ENCODE results near the gene FABP7. TPM values are rescaled to one million over a fixed set of nuclear protein-coding genes. Genes with fewer than 3 reads are reported as not detected.
A peak's percentile ranks its signal among the peaks of the same experiment; 100 is the strongest.

The FABP7 gene
- total RNA-seq, 1 donor from 2014 or later = 3.6 TPM

GRCh38 chr6:122783401-122783800 lies 3.9 kb downstream of the FABP7 start:
- peaks cover 18% of the 10 kb centered on the region for H3K4me1 Mint-ChIP-seq (ENCODE audit: unreplicated experiment)

GRCh38 chr6:122785891-122786290 lies 6.4 kb downstream of the FABP7 start:
- no peak for DNase-seq (ENCODE audit: low spot score)
- H3K27ac Mint-ChIP-seq (ENCODE audit: unreplicated experiment) = no peak overlapping the region
- TF ChIP-seq CTCF (IDR thresholded peaks at IDR 0.05; ENCODE audit: unreplicated experiment) = no peak
- H3K27me3 Mint-ChIP-seq (ENCODE audit: unreplicated experiment) = peaks cover 9% of the 10 kb centered on the region
- no peaks in the 10 kb centered on the region for H3K9me3 Mint-ChIP-seq (ENCODE audit: unreplicated experiment)
- H3K36me3 Mint-ChIP-seq (ENCODE audit: low read depth, unreplicated experiment) = no peaks in the 10 kb centered on the region
- H3K4me3 Mint-ChIP-seq (ENCODE audit: unreplicated experiment) = no peak overlapping the region
- peaks cover 25% of the 10 kb centered on the region for H3K4me1 Mint-ChIP-seq (ENCODE audit: unreplicated experiment)

More at GRCh38 chr6:122783401-122783800, 3.9 kb downstream of the FABP7 start:
- Mint-ChIP-seq H3K27me3 (ENCODE audit: unreplicated experiment) (peaks cover 2% of the 10 kb centered on the region), H3K9me3 (ENCODE audit: unreplicated experiment) (no peaks in the 10 kb centered on the region), H3K4me3 (ENCODE audit: unreplicated experiment) (no peak overlapping the region), H3K27ac (ENCODE audit: unreplicated experiment) (no peak overlapping the region), H3K36me3 (ENCODE audit: low read depth, unreplicated experiment) (no peaks in the 10 kb centered on the region)
- no peak for DNase-seq (ENCODE audit: low spot score)
- TF ChIP-seq CTCF (IDR thresholded peaks at IDR 0.05; ENCODE audit: unreplicated experiment) = no peak

- Mint-ChIP-seq H3K36me3 (ENCODE audit: low read depth, unreplicated experiment) (no peaks in the 10 kb centered on the region), H3K4me1 (ENCODE audit: unreplicated experiment) (peaks cover 36% of the 10 kb centered on the region), H3K9me3 (ENCODE audit: unreplicated experiment) (no peaks in the 10 kb centered on the region), H3K27me3 (ENCODE audit: unreplicated experiment) (peaks cover 12% of the 10 kb centered on the region), H3K27ac (ENCODE audit: unreplicated experiment) (no peak overlapping the region), H3K4me3 (ENCODE audit: unreplicated experiment) (peak overlapping the region; percentile 56)
- no peak for DNase-seq (ENCODE audit: low spot score)
- no peak for TF ChIP-seq CTCF (IDR thresholded peaks at IDR 0.05; ENCODE audit: unreplicated experiment)
These were observed 8.2 kb downstream of the FABP7 start for GRCh38 chr6:122787721-122788120.

GRCh38 chr6:122788208-122788607 lies 8.7 kb downstream of the FABP7 start:
- H3K27ac Mint-ChIP-seq (ENCODE audit: unreplicated experiment) = no peak overlapping the region
- no peak for DNase-seq (ENCODE audit: low spot score)
- peaks cover 36% of the 10 kb centered on the region for H3K4me1 Mint-ChIP-seq (ENCODE audit: unreplicated experiment)
- H3K27me3 Mint-ChIP-seq (ENCODE audit: unreplicated experiment) = peaks cover 12% of the 10 kb centered on the region
- no peaks in the 10 kb centered on the region for H3K9me3 Mint-ChIP-seq (ENCODE audit: unreplicated experiment)
- H3K36me3 Mint-ChIP-seq (ENCODE audit: low read depth, unreplicated experiment) = no peaks in the 10 kb centered on the region
- H3K4me3 Mint-ChIP-seq (ENCODE audit: unreplicated experiment) = peak overlapping the region; percentile 56
- no peak for TF ChIP-seq CTCF (IDR thresholded peaks at IDR 0.05; ENCODE audit: unreplicated experiment)

DNA sequence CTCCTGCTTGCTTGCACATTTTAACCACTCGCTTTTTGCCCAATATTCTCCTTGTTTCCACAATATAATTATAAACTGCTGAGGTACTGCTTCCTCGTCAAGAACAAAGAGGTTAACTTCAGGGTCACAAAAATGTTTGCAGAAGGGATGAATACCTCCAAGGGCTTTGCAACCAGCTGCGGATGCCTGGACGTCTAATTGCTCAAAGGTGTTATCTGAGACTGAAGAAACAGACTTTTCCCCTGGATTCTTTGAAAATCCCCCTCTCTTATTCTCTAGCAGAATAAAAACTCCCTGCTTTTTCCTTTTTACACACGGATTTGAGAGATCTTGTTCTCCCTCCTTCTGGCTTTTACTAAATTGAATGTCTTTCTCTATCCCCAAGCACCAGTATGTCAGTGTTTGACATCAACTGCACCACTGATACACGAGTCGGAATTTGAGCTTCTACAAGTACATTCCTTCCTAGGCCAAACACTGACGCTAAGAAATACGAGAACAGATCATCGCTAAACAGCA lies 9.2 kb downstream of the FABP7 start:
- Mint-ChIP-seq H3K4me1 (ENCODE audit: unreplicated experiment) (peaks cover 36% of the 10 kb centered on the region), H3K27ac (ENCODE audit: unreplicated experiment) (peak overlapping the region; percentile 94), H3K36me3 (ENCODE audit: low read depth, unreplicated experiment) (no peaks in the 10 kb centered on the region), H3K27me3 (ENCODE audit: unreplicated experiment) (peaks cover 12% of the 10 kb centered on the region), H3K9me3 (ENCODE audit: unreplicated experiment) (no peaks in the 10 kb centered on the region), H3K4me3 (ENCODE audit: unreplicated experiment) (peak overlapping the region; percentile 92)
- DNase-seq (ENCODE audit: low spot score) = no peak
- TF ChIP-seq CTCF (IDR thresholded peaks at IDR 0.05; ENCODE audit: unreplicated experiment) = no peak
